ENCODE data around the gene ITPKB. TPM values are rescaled to one million over a fixed set of nuclear protein-coding genes. Genes with fewer than 3 reads are reported as not detected.

Gene ITPKB
- polyA plus RNA-seq, 1 of the 3 experiments (the other 2 are of a cell fraction) = 2.4 TPM

DNA sequence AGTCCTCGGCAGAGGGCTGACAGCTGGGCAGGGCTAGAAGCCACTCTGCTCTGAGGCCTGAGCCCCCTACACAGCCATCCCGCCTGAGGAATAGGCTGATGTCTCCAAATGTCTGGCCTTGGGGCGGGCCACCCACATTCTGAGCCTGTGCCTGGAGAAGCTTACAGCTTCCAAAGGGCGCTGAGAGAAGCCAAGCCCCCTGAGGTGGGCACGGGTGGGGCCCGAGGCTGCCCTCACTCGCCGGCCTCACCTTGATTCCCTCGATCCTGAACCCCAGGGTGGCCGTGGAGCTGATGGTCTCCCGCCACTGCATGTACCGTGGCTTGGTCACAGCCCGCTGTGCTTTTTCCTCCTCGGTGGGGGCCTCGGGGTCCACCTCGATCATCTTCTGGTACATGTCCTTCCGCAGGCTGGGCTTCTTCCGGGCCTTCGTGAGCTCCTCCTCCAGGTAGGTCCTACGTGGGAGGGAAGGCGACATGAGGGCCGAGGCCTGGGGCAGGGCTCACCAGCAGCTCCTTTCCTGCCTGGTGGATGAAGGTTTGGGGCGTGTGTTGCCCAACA is 97.3 kb downstream of the ITPKB start:
- ChIA-PET CTCF (interaction anchor here (1.0 to 2.3 kb wide), 9 partner anchors 7 to 217 kb away, joined by 3 to 18 read pairs (median 4); no protein-coding TSS in a partner anchor), POLR2A (interaction anchor here (0.6 to 0.7 kb wide), 2 partner anchors 194 to 198 kb away, joined by 6 to 11 read pairs; no protein-coding TSS in a partner anchor)
- Histone ChIP-seq H3K79me2 (ENCODE audit: insufficient read depth) (no peaks in the 10 kb centered on the region), H3K27ac (ENCODE audit: low read depth in 2 of 2, low read length in 1 of 2) (no peak overlapping the region), H3K9me3 (no peaks in the 10 kb centered on the region), H3K9ac (no peak overlapping the region), H3K4me1 (ENCODE audit: control insufficient read depth in 1 of 2, insufficient read depth in 2 of 2, low read depth in 1 of 2, low read length in 1 of 2) (peaks cover 0 to 5% of the 10 kb centered on the region in 2 experiments; a peak in 1 of 4 replicates), H4K20me1 (ENCODE audit: insufficient read depth) (no peaks in the 10 kb centered on the region), H2AFZ (ENCODE audit: low read depth) (no peak overlapping the region), H3K9me2 (no peaks in the 10 kb centered on the region), H3K27me3 (ENCODE audit: insufficient read depth) (no peaks in the 10 kb centered on the region), H3K4me2 (no peak overlapping the region), H3K36me3 (replicated peaks in 1 of 2; ENCODE audit: control insufficient read depth in 1 of 2, insufficient read depth in 2 of 2, low read length in 1 of 2) (no peaks in the 10 kb centered on the region), H3K4me3 (ENCODE audit: low read depth in 2 of 2, low read length in 1 of 2) (no peak overlapping the region), H3F3A (replicated peaks; ENCODE audit: insufficient read depth) (no peaks in the 10 kb centered on the region)
- 92% methylated on average over 15 of the region's 23 CpGs for WGBS (ENCODE audit: low lambda C conversion rate)
- no peak for DNase-seq
- TF ChIP-seq NFIC (IDR thresholded peaks at IDR 0.05; ENCODE audit: borderline replicate concordance) (no peak), NRF1 (IDR thresholded peaks at IDR 0.05; ENCODE audit: low read depth, low read length) (no peak), RXRA (IDR thresholded peaks at IDR 0.05; ENCODE audit: borderline replicate concordance, low read depth) (no peak)
- TF ChIP-seq, protein P1, sequence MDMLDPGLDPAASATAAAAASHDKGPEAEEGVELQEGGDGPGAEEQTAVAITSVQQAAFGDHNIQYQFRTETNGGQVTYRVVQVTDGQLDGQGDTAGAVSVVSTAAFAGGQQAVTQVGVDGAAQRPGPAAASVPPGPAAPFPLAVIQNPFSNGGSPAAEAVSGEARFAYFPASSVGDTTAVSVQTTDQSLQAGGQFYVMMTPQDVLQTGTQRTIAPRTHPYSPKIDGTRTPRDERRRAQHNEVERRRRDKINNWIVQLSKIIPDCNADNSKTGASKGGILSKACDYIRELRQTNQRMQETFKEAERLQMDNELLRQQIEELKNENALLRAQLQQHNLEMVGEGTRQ (IDR thresholded peaks at IDR 0.05; ENCODE audit: borderline replicate concordance, low read depth, low read length) = no peak
- TF ChIP-seq, protein P2, sequence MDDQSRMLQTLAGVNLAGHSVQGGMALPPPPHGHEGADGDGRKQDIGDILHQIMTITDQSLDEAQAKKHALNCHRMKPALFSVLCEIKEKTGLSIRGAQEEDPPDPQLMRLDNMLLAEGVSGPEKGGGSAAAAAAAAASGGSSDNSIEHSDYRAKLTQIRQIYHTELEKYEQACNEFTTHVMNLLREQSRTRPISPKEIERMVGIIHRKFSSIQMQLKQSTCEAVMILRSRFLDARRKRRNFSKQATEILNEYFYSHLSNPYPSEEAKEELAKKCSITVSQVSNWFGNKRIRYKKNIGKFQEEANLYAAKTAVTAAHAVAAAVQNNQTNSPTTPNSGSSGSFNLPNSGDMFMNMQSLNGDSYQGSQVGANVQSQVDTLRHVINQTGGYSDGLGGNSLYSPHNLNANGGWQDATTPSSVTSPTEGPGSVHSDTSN (IDR thresholded peaks at IDR 0.05) = no peak

- no peaks in the 10 kb centered on the region for H3K36me3 ChIP-seq (replicated peaks in 1 of 2; ENCODE audit: control insufficient read depth in 1 of 2, insufficient read depth in 2 of 2, low read length in 1 of 2)
- TF ChIP-seq RCOR1 (IDR thresholded peaks at IDR 0.05; ENCODE audit: low read length) = no peak
- TF ChIP-seq RXRA (IDR thresholded peaks at IDR 0.05; ENCODE audit: borderline replicate concordance, low read depth) = no peak
- no peak for TF ChIP-seq FOXM1 (IDR thresholded peaks at IDR 0.05; ENCODE audit: low read depth)
- TF ChIP-seq RAD21 (IDR thresholded peaks at IDR 0.05; ENCODE audit: low read length) = no peak
- no peak for TF ChIP-seq MEF2A (IDR thresholded peaks at IDR 0.05; ENCODE audit: borderline replicate concordance, low read depth)
- TF ChIP-seq CTCF (IDR thresholded peaks at IDR 0.05) = no peak
- TF ChIP-seq NFIC (IDR thresholded peaks at IDR 0.05; ENCODE audit: borderline replicate concordance) = no peak
- no peak for TF ChIP-seq EZH2phosphoT487 (IDR thresholded peaks at IDR 0.05; ENCODE audit: borderline replicate concordance, low read depth)
- TF ChIP-seq POLR2AphosphoS5 (IDR thresholded peaks at IDR 0.05; ENCODE audit: low read depth, low read length) = no peak
- TF ChIP-seq GATA2 (CRISPR knock-in tag; IDR thresholded peaks at IDR 0.05) = no peak
- no peak for TF ChIP-seq TAF1 (IDR thresholded peaks at IDR 0.05; ENCODE audit: borderline replicate concordance, low read depth, low read length)
- no peak for TF ChIP-seq TCF12 (IDR thresholded peaks at IDR 0.05)
- no peak for TF ChIP-seq GABPA (IDR thresholded peaks at IDR 0.05; ENCODE audit: low read depth)
- no peak for TF ChIP-seq MXI1 (IDR thresholded peaks at IDR 0.05; ENCODE audit: low read depth, low read length)
- TF ChIP-seq, protein P3, sequence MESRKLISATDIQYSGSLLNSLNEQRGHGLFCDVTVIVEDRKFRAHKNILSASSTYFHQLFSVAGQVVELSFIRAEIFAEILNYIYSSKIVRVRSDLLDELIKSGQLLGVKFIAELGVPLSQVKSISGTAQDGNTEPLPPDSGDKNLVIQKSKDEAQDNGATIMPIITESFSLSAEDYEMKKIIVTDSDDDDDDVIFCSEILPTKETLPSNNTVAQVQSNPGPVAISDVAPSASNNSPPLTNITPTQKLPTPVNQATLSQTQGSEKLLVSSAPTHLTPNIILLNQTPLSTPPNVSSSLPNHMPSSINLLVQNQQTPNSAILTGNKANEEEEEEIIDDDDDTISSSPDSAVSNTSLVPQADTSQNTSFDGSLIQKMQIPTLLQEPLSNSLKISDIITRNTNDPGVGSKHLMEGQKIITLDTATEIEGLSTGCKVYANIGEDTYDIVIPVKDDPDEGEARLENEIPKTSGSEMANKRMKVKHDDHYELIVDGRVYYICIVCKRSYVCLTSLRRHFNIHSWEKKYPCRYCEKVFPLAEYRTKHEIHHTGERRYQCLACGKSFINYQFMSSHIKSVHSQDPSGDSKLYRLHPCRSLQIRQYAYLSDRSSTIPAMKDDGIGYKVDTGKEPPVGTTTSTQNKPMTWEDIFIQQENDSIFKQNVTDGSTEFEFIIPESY (IDR thresholded peaks at IDR 0.05; ENCODE audit: borderline replicate concordance, low read depth) = no peak
- no peak for TF ChIP-seq SIN3A (IDR thresholded peaks at IDR 0.05; ENCODE audit: borderline replicate concordance, low read depth, low read length)
- no peak for TF ChIP-seq SMC3 (IDR thresholded peaks at IDR 0.05; ENCODE audit: low read depth, low read length)
- H3K27me3 ChIP-seq (ENCODE audit: insufficient read depth) = no peaks in the 10 kb centered on the region
- no peaks in the 10 kb centered on the region for H3K9me2 ChIP-seq
- no peak overlapping the region for H3K4me3 ChIP-seq (ENCODE audit: low read depth in 2 of 2, low read length in 1 of 2)
- ChIA-PET CTCF (interaction anchor here (1.0 to 2.3 kb wide), 6 partner anchors 8 to 216 kb away, joined by 3 to 18 read pairs (median 8); no protein-coding TSS in a partner anchor), POLR2A (interaction anchor here (0.6 kb wide), 1 partner anchor 193 kb away, joined by 11 read pairs; no protein-coding TSS in a partner anchor)
- H4K20me1 ChIP-seq (ENCODE audit: insufficient read depth) = no peaks in the 10 kb centered on the region
- 86% methylated on average over 18 of the region's 23 CpGs for WGBS (ENCODE audit: low lambda C conversion rate)
- DNase-seq = no peak
- H3K27ac ChIP-seq (ENCODE audit: low read depth in 2 of 2, low read length in 1 of 2) = no peak overlapping the region
- H3K4me1 ChIP-seq (ENCODE audit: control insufficient read depth in 1 of 2, insufficient read depth in 2 of 2, low read depth in 1 of 2, low read length in 1 of 2) = peaks cover 0 to 5% of the 10 kb centered on the region in 2 experiments; a peak in 1 of 4 replicates
- no peak overlapping the region for H3K4me2 ChIP-seq
- no peaks in the 10 kb centered on the region for H3F3A ChIP-seq (replicated peaks; ENCODE audit: insufficient read depth)
- H3K9ac ChIP-seq = no peak overlapping the region
- no peaks in the 10 kb centered on the region for H3K9me3 ChIP-seq
- no peaks in the 10 kb centered on the region for H3K79me2 ChIP-seq (ENCODE audit: insufficient read depth)
- no peak overlapping the region for H2AFZ ChIP-seq (ENCODE audit: low read depth)
Observed at GRCh38 chr1:226640321-226641136, 98.6 kb downstream of the ITPKB start.
